K562 (cell line): ENCODE data around the gene RELCH. TPM values are rescaled to one million over a fixed set of nuclear protein-coding genes. Genes with fewer than 3 reads are reported as not detected.

ENCODE experiments used
- ATAC-seq: fragments of 200-7000 bp; cut with Tn5 transposase; 3 replicates; pipeline ENCODE4 v1.9.1; 2020; ENCODE audit warnings: moderate library complexity
- BruUV-seq: library from RNA; stranded (reverse); fragments of 400-500 nt; replicated peaks from 2 replicates; lab custom pipeline; 2021; lab: Mats Ljungman, UMichigan
- CTCF ChIA-PET: fragments of 300-600 bp; formaldehyde crosslinking; extraction: SDS; loops from one replicate; lab custom pipeline; 2021; ENCODE audit warnings: low intra/inter-chr PET ratio; lab: Yijun Ruan, JAX
- POLR2A ChIA-PET: fragments of 300-600, 350-650 bp; sonication (Branson Sonifier 250); formaldehyde crosslinking; extraction: SDS; loops from one replicate; lab custom pipeline; 2021; ENCODE audit warnings: antibody characterized with exemption, inconsistent platforms; lab: Yijun Ruan, JAX
- DNase-seq, 4 experiments: peaks; one replicate each; pipeline versions ENCODE4 v3.0.0 to v3.0.0-alpha.2; 2011 to 2018; ENCODE audit warnings: low spot score in 3 of 4, mixed read lengths in 3 of 4; ENCODE audit errors: extremely low read depth in 1 of 4
- FAIRE-seq: peaks from 2 replicates; lab custom pipeline; 2011; peaks lifted over from hg19 to GRCh38; lab: Jason Lieb, UNC
- H2AFZ ChIP-seq: 2 replicates; pipeline ENCODE4 v1.6.0; 2011; ENCODE audit warnings: low read depth, low read length, control low read depth, inconsistent platforms
- H3K27ac ChIP-seq: fragments of 200-600 bp; 3 replicates; pipeline ENCODE4 v1.8.0; 2011; ENCODE audit warnings: low read depth, mild to moderate bottlenecking, control low read depth, inconsistent platforms, low read length, moderate library complexity, mixed read lengths; ENCODE audit errors: extremely low read depth
- H3K27me3 ChIP-seq, 2 experiments: fragments of 300-600 bp in 1 of 2; 2 replicates in 1 of 2; 3 replicates in 1 of 2; pipeline versions ENCODE4 v1.6.0 to v1.8.0; 2011; ENCODE audit warnings: inconsistent platforms in 2 of 2, low read length in 2 of 2, mild to moderate bottlenecking in 1 of 2, mixed read lengths in 1 of 2, moderate library complexity in 1 of 2; ENCODE audit not compliant: control insufficient read depth in 2 of 2, insufficient read depth in 2 of 2
- H3K36me3 ChIP-seq: fragments of 300-600 bp; 3 replicates; pipeline ENCODE4 v1.8.0; 2011; ENCODE audit warnings: mild to moderate bottlenecking, low read length, inconsistent platforms; ENCODE audit not compliant: control insufficient read depth, insufficient read depth
- H3K4me1 ChIP-seq, 2 experiments: fragments of 200-600 bp in 1 of 2; replicated peaks in 1 of 2; 2 replicates in 1 of 2; 3 replicates in 1 of 2; pipeline versions ENCODE4 v1.5.1 to v1.8.0; 2011; ENCODE audit warnings: inconsistent platforms in 2 of 2, low read length in 2 of 2, mild to moderate bottlenecking in 1 of 2, mixed read lengths in 1 of 2, moderate library complexity in 1 of 2; ENCODE audit not compliant: control insufficient read depth in 2 of 2, insufficient read depth in 2 of 2
- H3K4me2 ChIP-seq: 2 replicates; pipeline ENCODE4 v1.6.1; 2011; ENCODE audit warnings: low read length, control low read depth, inconsistent platforms, mixed read lengths; ENCODE audit not compliant: insufficient read depth
- H3K4me3 ChIP-seq: fragments of 200-600 bp; sonication (generic), shearing (Covaris generic); 2 replicates; pipeline ENCODE4 v1.5.1; 2016; ENCODE audit warnings: control low read depth, inconsistent platforms
- H3K79me2 ChIP-seq: fragments of 200-600 bp; 3 replicates; pipeline ENCODE4 v1.8.0; 2011; ENCODE audit warnings: low read length, inconsistent platforms; ENCODE audit not compliant: control insufficient read depth, insufficient read depth
- H3K9ac ChIP-seq, 2 experiments: 2 replicates each; pipeline versions ENCODE4 v1.6.0 to v1.6.1; 2011; ENCODE audit warnings: low read depth in 2 of 2, low read length in 2 of 2, control low read depth in 1 of 2, inconsistent platforms in 1 of 2, mild to moderate bottlenecking in 1 of 2, mixed read lengths in 1 of 2; ENCODE audit not compliant: insufficient read depth in 1 of 2
- H3K9me1 ChIP-seq: one replicate; pipeline ENCODE4 v1.6.0; 2011; ENCODE audit warnings: inconsistent platforms, mild to moderate bottlenecking, low read length, moderate library complexity; ENCODE audit not compliant: control insufficient read depth, insufficient read depth
- H3K9me3 ChIP-seq: replicated peaks from 2 replicates; pipeline ENCODE4 v1.5.1; 2011; ENCODE audit warnings: low read depth, low read length, inconsistent platforms; ENCODE audit not compliant: control insufficient read depth, insufficient read depth
- H4K20me1 ChIP-seq: replicated peaks from 2 replicates; pipeline ENCODE4 v1.6.1; 2011; ENCODE audit warnings: low read length, inconsistent platforms, mixed read lengths; ENCODE audit not compliant: control insufficient read depth, insufficient read depth
- CREB1 ChIP-seq, 2 experiments: sonication (generic) in 1 of 2; formaldehyde crosslinking in 1 of 2; IDR thresholded peaks; 2 replicates each; pipeline versions ENCODE4 v1.6.1 to v1.8.0; 2012 to 2022; ENCODE audit warnings: inconsistent platforms in 1 of 2, mild to moderate bottlenecking in 1 of 2, missing genetic modification reagents in 1 of 2, moderate library complexity in 1 of 2
- KDM5B ChIP-seq: fragments of 200-600 bp; sonication (generic); IDR thresholded peaks from 2 replicates; pipeline ENCODE4 v1.6.1; 2012; ENCODE audit warnings: low read depth, mild to moderate bottlenecking, moderate library complexity, low read length, control low read depth, inconsistent platforms; ENCODE audit not compliant: insufficient replicate concordance
- MAFG ChIP-seq: fragments of 450-650 bp; conservative IDR thresholded peaks from 2 replicates; pipeline ENCODE4 v1.6.1; 2016; ENCODE audit warnings: missing genetic modification characterization, missing compliant biosample characterization
- MEF2D ChIP-seq: conservative IDR thresholded peaks from 2 replicates; pipeline ENCODE4 v1.6.1; 2016; ENCODE audit warnings: low read depth, missing genetic modification characterization, missing compliant biosample characterization
- MEIS2 ChIP-seq: fragments of 450-650 bp; IDR thresholded peaks from 2 replicates; pipeline ENCODE4 v1.6.1; 2014; ENCODE audit warnings: mild to moderate bottlenecking; ENCODE audit not compliant: partially characterized antibody
- POLR2AphosphoS2 ChIP-seq: IDR thresholded peaks from 2 replicates; pipeline ENCODE4 v1.6.1; 2012; ENCODE audit warnings: low read length, improper control_type of control experiment
- RFX7 ChIP-seq: fragments of 250-450 bp; sonication (Bioruptor Pico); IDR thresholded peaks from 2 replicates; pipeline ENCODE4 v1.5.1; 2021; ENCODE audit warnings: mild to moderate bottlenecking
- TCF7L2 ChIP-seq: fragments of 150-350 bp; IDR thresholded peaks from 2 replicates; pipeline ENCODE4 v1.6.1; 2016; ENCODE audit warnings: low read depth, mild to moderate bottlenecking, low read length, moderate library complexity
- ZFPM2 ChIP-seq: fragments of 250-450 bp; sonication (Bioruptor Pico); IDR thresholded peaks from 2 replicates; pipeline ENCODE4 v1.5.1; 2022; ENCODE audit warnings: mild to moderate bottlenecking
- WGBS: fragments of 100-300 bp; shearing (Covaris generic); methylation state at CpG from one replicate; pipeline ENCODE4 v1.1.6; 2016; ENCODE audit warnings: low coverage, mixed read lengths; ENCODE audit not compliant: insufficient coverage; ENCODE audit errors: missing lambda C conversion rate; 5-methylcytosine and 5-hydroxymethylcytosine counted together
- in situ Hi-C: fragments of 300-500 bp; cut with MboI; formaldehyde crosslinking; loops from 4 replicates; pipeline ENCODE4 v1.15.0; 2018; ENCODE audit warnings: inconsistent platforms, mixed read lengths
- intact Hi-C: fragments of 100-400 bp; cut with micrococcal nuclease; formaldehyde crosslinking; loops from 2 replicates; pipeline ENCODE4 v1.14.2; 2022
- polyA plus RNA-seq, 8 experiments: library from polyadenylated mRNA; depleted of rRNA in 4 of 8; stranded (reverse) in 5 of 8; unstranded in 3 of 8; fragments of >200 nt; fragmentation: Nextera tagmentation in 2 of 8; fragmentation: Illumina TruSeq in 1 of 8; extraction: Ambion mirVana in 2 of 8; extraction: Trizol in 1 of 8; gene quantifications; 2 replicates each; pipeline versions ENCODE4 v1.2.1 to v1.2.3, GENCODE V29; 2011 to 2014; ENCODE audit warnings: inconsistent platforms in 1 of 8, missing spikeins in 1 of 8
- total RNA-seq, 7 experiments: library from RNA; depleted of rRNA in 6 of 7; stranded (reverse); fragments of >200 nt in 6 of 7; fragmentation: Illumina TruSeq in 2 of 7; extraction: Trizol in 2 of 7; gene quantifications; 2 replicates each; pipeline versions ENCODE4 v1.2.1 to v1.2.3, GENCODE V29; 2011 to 2021; ENCODE audit warnings: low replicate concordance in 1 of 7
- TF ChIP-seq, protein P1 (sequence below), 3 experiments: IDR thresholded peaks in 2 of 3; conservative IDR thresholded peaks in 1 of 3; 2 replicates each; pipeline ENCODE4 v1.5.1; 2011 to 2012; ENCODE audit warnings: low read length in 3 of 3, mild to moderate bottlenecking in 3 of 3, control low read depth in 2 of 3, improper control_type of control experiment in 1 of 3, inconsistent platforms in 1 of 3, low read depth in 1 of 3, mixed read lengths in 1 of 3, moderate library complexity in 1 of 3; ENCODE audit not compliant: insufficient read depth in 2 of 3
- TF ChIP-seq, protein P2 (sequence below): fragments of 450-650 bp; formaldehyde crosslinking; IDR thresholded peaks from 2 replicates; pipeline ENCODE4 v1.4.0; 2020; ENCODE audit warnings: mild to moderate bottlenecking
- TF ChIP-seq, protein P3 (sequence below): fragments of 250-450 bp; sonication (Bioruptor Pico); IDR thresholded peaks from 2 replicates; pipeline ENCODE4 v1.4.0; 2020; ENCODE audit warnings: mild to moderate bottlenecking, moderate library complexity
- TF ChIP-seq, protein P4 (sequence below): fragments of 450-650 bp; IDR thresholded peaks from 2 replicates; pipeline ENCODE4 v1.6.1; 2016; ENCODE audit warnings: borderline replicate concordance

The RELCH gene
- total and polyA plus RNA-seq, 9 of the 15 experiments (the other 6 are each of a cell fraction or from before 2014, with no cell fraction given): 1.4 to 13.6 (median 7.6) TPM

DNA sequence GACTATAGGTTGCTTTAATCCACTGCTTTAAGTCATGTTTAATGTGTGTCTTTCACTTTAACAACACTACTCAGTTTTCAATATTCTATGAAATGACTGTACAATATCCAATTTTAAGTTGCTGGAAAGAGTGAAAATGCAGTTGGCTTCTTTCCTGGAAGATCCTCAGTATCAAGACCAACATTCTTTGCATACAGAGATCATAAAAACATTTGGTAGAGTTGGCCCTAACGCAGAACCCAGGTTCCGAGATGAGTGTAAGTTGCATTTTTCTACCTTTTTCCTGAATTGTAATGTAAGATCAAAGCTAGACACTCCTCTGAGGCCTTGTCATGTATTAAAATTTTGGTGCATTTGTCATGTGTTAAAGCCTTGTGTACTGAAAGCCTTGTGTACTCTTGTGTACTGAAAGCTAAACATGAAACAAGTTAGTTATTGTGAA, 95.2 kb downstream of the RELCH start:
- 100% methylated on average over 2 of the region's 2 CpGs for WGBS
- H3K27ac ChIP-seq: no peak overlapping the region
- H3K36me3 ChIP-seq: peaks cover 10% of the 10 kb centered on the region; the same call in 2 of the 3 replicates
- no peak for FAIRE-seq
- no peak overlapping the region for H2AFZ ChIP-seq
- peaks cover 3% of the 10 kb centered on the region for H3K9me1 ChIP-seq
- in situ Hi-C loops (no loop called here), intact Hi-C loops (no loop called here)
- no peak overlapping the region for H3K4me2 ChIP-seq
- POLR2A ChIA-PET: no interaction called here
- no peak overlapping the region for H3K4me3 ChIP-seq
- no peaks in the 10 kb centered on the region for H3K79me2 ChIP-seq
- no peaks in the 10 kb centered on the region for H3K4me1 ChIP-seq
- TF ChIP-seq MEF2D (tag) (no peak), MEIS2 (no peak), RFX7 (CRISPR knock-in tag) (no peak), CREB1 (IDR thresholded peaks at IDR 0.05) (no peak), CREB1 (CRISPR knock-in tag; IDR thresholded peaks at IDR 0.05) (no peak), POLR2AphosphoS2 (no peak), KDM5B (no peak), MAFG (tag) (no peak), TCF7L2 (no peak), ZFPM2 (no peak)
- TF ChIP-seq, protein P1, sequence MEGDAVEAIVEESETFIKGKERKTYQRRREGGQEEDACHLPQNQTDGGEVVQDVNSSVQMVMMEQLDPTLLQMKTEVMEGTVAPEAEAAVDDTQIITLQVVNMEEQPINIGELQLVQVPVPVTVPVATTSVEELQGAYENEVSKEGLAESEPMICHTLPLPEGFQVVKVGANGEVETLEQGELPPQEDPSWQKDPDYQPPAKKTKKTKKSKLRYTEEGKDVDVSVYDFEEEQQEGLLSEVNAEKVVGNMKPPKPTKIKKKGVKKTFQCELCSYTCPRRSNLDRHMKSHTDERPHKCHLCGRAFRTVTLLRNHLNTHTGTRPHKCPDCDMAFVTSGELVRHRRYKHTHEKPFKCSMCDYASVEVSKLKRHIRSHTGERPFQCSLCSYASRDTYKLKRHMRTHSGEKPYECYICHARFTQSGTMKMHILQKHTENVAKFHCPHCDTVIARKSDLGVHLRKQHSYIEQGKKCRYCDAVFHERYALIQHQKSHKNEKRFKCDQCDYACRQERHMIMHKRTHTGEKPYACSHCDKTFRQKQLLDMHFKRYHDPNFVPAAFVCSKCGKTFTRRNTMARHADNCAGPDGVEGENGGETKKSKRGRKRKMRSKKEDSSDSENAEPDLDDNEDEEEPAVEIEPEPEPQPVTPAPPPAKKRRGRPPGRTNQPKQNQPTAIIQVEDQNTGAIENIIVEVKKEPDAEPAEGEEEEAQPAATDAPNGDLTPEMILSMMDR (IDR thresholded peaks at IDR 0.05 in 2 of 3, conservative IDR thresholded peaks at IDR 0.05 in 1 of 3; ENCODE audit: insufficient read depth in 2 of 3, low read depth in 1 of 3, low read length in 3 of 3): no peak
- TF ChIP-seq, protein P2, sequence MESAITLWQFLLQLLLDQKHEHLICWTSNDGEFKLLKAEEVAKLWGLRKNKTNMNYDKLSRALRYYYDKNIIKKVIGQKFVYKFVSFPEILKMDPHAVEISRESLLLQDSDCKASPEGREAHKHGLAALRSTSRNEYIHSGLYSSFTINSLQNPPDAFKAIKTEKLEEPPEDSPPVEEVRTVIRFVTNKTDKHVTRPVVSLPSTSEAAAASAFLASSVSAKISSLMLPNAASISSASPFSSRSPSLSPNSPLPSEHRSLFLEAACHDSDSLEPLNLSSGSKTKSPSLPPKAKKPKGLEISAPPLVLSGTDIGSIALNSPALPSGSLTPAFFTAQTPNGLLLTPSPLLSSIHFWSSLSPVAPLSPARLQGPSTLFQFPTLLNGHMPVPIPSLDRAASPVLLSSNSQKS (CRISPR knock-in tag): no peak
- TF ChIP-seq, protein P3, sequence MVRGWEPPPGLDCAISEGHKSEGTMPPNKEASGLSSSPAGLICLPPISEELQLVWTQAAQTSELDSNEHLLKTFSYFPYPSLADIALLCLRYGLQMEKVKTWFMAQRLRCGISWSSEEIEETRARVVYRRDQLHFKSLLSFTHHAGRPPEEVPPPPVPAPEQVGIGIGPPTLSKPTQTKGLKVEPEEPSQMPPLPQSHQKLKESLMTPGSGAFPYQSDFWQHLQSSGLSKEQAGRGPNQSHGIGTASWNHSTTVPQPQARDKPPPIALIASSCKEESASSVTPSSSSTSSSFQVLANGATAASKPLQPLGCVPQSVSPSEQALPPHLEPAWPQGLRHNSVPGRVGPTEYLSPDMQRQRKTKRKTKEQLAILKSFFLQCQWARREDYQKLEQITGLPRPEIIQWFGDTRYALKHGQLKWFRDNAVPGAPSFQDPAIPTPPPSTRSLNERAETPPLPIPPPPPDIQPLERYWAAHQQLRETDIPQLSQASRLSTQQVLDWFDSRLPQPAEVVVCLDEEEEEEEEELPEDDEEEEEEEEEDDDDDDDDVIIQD (CRISPR knock-in tag): no peak
- TF ChIP-seq, protein P4, sequence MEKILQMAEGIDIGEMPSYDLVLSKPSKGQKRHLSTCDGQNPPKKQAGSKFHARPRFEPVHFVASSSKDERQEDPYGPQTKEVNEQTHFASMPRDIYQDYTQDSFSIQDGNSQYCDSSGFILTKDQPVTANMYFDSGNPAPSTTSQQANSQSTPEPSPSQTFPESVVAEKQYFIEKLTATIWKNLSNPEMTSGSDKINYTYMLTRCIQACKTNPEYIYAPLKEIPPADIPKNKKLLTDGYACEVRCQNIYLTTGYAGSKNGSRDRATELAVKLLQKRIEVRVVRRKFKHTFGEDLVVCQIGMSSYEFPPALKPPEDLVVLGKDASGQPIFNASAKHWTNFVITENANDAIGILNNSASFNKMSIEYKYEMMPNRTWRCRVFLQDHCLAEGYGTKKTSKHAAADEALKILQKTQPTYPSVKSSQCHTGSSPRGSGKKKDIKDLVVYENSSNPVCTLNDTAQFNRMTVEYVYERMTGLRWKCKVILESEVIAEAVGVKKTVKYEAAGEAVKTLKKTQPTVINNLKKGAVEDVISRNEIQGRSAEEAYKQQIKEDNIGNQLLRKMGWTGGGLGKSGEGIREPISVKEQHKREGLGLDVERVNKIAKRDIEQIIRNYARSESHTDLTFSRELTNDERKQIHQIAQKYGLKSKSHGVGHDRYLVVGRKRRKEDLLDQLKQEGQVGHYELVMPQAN: no peak
- H4K20me1 ChIP-seq: no peaks in the 10 kb centered on the region
- no peak for DNase-seq
- H3K27me3 ChIP-seq: no peaks in the 10 kb centered on the region
- no peaks in the 10 kb centered on the region for H3K9me3 ChIP-seq
- BruUV-seq: no TSS peak
- no peak for ATAC-seq
- no peak overlapping the region for H3K9ac ChIP-seq
- CTCF ChIA-PET: no interaction called here
